Activated naive CD8-positive, alpha-beta T cell treated with anti-CD3 and anti-CD28 coated beads for 36 hours (primary cell): ENCODE results near the gene EIF4G1. TPM values are rescaled to one million over a fixed set of nuclear protein-coding genes. Genes with fewer than 3 reads are reported as not detected.
A peak's percentile ranks its signal among the peaks of the same experiment; 100 is the strongest.

Experiments
- DNase-seq: peaks from one replicate; pipeline ENCODE4 v3.0.0; 2021
- H3K27ac Mint-ChIP-seq: one replicate; pipeline ENCODE4 v1.8.0; 2022; ENCODE audit warnings: mild to moderate bottlenecking, moderate library complexity, mixed read lengths
- H3K27me3 Mint-ChIP-seq: one replicate; pipeline ENCODE4 v1.8.0; 2022; ENCODE audit warnings: mild to moderate bottlenecking, mixed read lengths
- H3K36me3 Mint-ChIP-seq: one replicate; pipeline ENCODE4 v1.8.0; 2021; ENCODE audit warnings: mild to moderate bottlenecking, mixed read lengths
- H3K4me1 Mint-ChIP-seq: one replicate; pipeline ENCODE4 v1.8.0; 2021; ENCODE audit warnings: mixed read lengths
- H3K4me3 Mint-ChIP-seq: one replicate; pipeline ENCODE4 v1.8.0; 2022; ENCODE audit warnings: mild to moderate bottlenecking, moderate library complexity, mixed read lengths
- H3K9me3 Mint-ChIP-seq: one replicate; pipeline ENCODE4 v1.8.0; 2022; ENCODE audit warnings: mixed read lengths
- total RNA-seq, 2 experiments: library from RNA; stranded (reverse); gene quantifications; one replicate each; pipeline ENCODE4 v1.2.3, GENCODE V29; 2021

Gene EIF4G1
- total RNA-seq, 2 experiments from 2014 or later, result 644 to 660 TPM

DNA sequence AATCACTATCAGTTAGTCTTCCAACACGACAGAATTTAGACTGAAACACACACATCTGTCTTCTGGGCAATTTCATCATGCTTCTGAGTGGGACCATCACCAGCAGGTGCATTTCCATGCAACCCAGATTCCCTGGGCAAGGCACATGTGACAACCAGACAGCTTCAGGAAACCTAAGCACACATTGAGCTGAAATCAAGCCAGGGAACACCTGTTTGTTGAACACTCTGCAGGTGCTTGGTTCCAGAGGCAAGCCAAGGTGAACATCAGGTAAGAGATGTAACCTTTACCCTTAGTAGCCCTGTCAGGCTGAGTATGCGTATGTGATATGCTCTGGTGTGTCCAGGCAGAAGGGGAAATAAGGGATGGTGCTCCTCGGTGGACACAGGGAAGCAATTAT is 18.6 kb upstream of the EIF4G1 start:
- H3K4me1 Mint-ChIP-seq, result peaks cover 18% of the 10 kb centered on the region
- H3K9me3 Mint-ChIP-seq, result no peaks in the 10 kb centered on the region
- no peak overlapping the region for H3K27ac Mint-ChIP-seq
- DNase-seq, result no peak
- H3K27me3 Mint-ChIP-seq, result no peaks in the 10 kb centered on the region
- no peak overlapping the region for H3K4me3 Mint-ChIP-seq
- H3K36me3 Mint-ChIP-seq, result peaks cover 8% of the 10 kb centered on the region

DNA sequence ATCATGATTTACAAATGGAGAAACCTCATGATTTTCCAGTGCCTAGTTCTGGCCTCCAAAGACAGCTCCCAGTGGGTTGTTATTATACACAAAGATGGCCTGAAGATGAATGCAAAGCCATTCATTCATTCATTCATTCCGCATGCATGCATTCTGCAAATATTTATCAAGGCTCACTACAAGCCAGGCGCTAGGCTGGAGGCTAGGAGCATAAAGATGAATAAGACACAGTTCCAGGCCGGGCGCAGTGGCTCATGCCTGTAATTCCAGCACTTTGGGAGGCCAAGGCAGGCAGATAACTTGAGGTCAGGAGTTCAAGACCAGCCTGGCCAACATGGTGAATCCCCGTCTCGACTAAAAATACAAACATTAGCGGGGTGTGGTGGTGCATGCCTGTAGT is 17.8 kb upstream of the EIF4G1 start:
- H3K27ac Mint-ChIP-seq, result no peak overlapping the region
- no peaks in the 10 kb centered on the region for H3K9me3 Mint-ChIP-seq
- no peak overlapping the region for H3K4me3 Mint-ChIP-seq
- no peaks in the 10 kb centered on the region for H3K27me3 Mint-ChIP-seq
- no peak for DNase-seq
- peaks cover 14% of the 10 kb centered on the region for H3K36me3 Mint-ChIP-seq
- peaks cover 22% of the 10 kb centered on the region for H3K4me1 Mint-ChIP-seq

- no peaks in the 10 kb centered on the region for H3K9me3 Mint-ChIP-seq
- H3K36me3 Mint-ChIP-seq, result peaks cover 33% of the 10 kb centered on the region
- H3K27me3 Mint-ChIP-seq, result no peaks in the 10 kb centered on the region
- peaks cover 37% of the 10 kb centered on the region for H3K4me1 Mint-ChIP-seq
- DNase-seq, result peak; percentile 98
- H3K27ac Mint-ChIP-seq, result peak within 1 kb of the TSS; percentile 82
- peak within 1 kb of the TSS; percentile 92 for H3K4me3 Mint-ChIP-seq
Measured at GRCh38 chr3:184298759-184299487, 15.5 kb upstream of the EIF4G1 start, which contains the start of gene PSMD2. PSMD2 (plus strand) TSS chr3:184299241; CDS start chr3:184299267, 26 bp downstream.

DNA sequence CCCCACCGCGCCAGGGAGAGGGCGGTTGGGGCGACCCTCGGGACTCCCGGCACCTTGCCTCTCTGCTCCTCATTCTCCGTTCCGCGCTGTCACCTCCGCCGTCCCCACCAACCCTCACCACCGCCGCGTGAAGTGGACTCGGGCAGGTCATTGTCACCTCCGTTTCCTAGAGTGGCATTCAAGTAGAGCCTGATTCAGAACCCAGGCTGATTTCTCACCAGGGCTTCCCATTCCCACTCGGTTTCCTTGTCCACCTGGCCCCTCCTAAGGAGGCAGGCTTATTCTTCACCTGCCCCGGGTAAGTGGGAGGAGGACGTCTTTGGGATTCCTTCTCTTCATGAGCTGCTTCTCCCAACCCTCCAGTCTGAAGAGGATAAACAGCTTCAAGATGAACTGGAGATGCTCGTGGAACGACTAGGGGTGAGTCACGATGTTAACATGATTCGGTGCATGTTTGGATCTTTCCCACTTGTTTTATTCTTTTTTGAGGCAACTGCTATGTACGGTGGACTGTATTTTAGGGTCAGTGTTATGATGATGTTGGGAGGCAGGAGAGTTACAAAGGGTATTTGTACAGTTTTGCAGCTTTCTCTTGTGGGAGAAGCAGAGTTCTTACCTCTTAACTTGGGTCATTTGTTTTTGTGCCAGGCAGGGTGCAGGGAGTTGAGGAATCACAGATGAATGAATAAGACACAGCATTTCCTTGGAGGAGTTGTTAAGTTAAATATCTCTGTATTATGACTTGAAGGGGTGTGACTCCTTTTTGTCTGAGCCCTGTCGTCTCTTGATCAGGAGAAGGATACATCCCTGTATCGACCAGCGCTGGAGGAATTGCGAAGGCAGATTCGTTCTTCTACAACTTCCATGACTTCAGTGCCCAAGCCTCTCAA is 14.7 kb upstream of the EIF4G1 start:
- peak overlapping the region; percentile 82 for H3K27ac Mint-ChIP-seq

GRCh38 chr3:184300378-184300720 is 14.1 kb upstream of the EIF4G1 start:
- Mint-ChIP-seq H3K27me3 (no peaks in the 10 kb centered on the region), H3K36me3 (peaks cover 36% of the 10 kb centered on the region), H3K27ac (peak overlapping the region; percentile 29)

More for the DNA sequence above, 14.7 kb upstream of the EIF4G1 start:
- H3K4me3 Mint-ChIP-seq, result peak overlapping the region; percentile 92
- H3K36me3 Mint-ChIP-seq, result peaks cover 36% of the 10 kb centered on the region
- H3K9me3 Mint-ChIP-seq, result no peaks in the 10 kb centered on the region
- no peaks in the 10 kb centered on the region for H3K27me3 Mint-ChIP-seq
- DNase-seq, result no peak
- H3K4me1 Mint-ChIP-seq, result peaks cover 39% of the 10 kb centered on the region

DNA sequence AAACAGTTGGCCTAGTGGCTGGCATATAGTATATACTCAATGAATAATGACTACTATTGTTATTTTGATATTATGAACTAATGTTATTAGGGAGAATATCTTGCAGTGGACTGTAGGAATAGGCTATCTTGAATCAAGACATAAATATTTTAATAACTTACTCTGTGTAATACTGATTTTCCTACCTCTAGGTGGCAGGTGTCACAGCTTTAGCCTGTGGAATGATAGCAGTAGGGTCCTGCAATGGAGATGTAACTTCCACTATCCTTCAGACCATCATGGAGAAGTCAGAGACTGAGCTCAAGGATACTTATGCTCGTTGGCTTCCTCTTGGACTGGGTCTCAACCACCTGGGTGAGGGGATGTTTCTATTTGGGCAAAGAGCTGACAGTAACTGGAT is 8.8 kb upstream of the EIF4G1 start:
- H3K4me1 Mint-ChIP-seq, result peaks cover 32% of the 10 kb centered on the region
- no peak overlapping the region for H3K4me3 Mint-ChIP-seq
- H3K9me3 Mint-ChIP-seq, result no peaks in the 10 kb centered on the region
- H3K27me3 Mint-ChIP-seq, result no peaks in the 10 kb centered on the region
- DNase-seq, result no peak
- peak overlapping the region; percentile 69 for H3K27ac Mint-ChIP-seq
- peaks cover 55% of the 10 kb centered on the region for H3K36me3 Mint-ChIP-seq

More at GRCh38 chr3:184300378-184300720, 14.1 kb upstream of the EIF4G1 start:
- Mint-ChIP-seq H3K9me3 (no peaks in the 10 kb centered on the region), H3K4me3 (peak overlapping the region; percentile 92), H3K4me1 (peaks cover 39% of the 10 kb centered on the region)
- no peak for DNase-seq

DNA sequence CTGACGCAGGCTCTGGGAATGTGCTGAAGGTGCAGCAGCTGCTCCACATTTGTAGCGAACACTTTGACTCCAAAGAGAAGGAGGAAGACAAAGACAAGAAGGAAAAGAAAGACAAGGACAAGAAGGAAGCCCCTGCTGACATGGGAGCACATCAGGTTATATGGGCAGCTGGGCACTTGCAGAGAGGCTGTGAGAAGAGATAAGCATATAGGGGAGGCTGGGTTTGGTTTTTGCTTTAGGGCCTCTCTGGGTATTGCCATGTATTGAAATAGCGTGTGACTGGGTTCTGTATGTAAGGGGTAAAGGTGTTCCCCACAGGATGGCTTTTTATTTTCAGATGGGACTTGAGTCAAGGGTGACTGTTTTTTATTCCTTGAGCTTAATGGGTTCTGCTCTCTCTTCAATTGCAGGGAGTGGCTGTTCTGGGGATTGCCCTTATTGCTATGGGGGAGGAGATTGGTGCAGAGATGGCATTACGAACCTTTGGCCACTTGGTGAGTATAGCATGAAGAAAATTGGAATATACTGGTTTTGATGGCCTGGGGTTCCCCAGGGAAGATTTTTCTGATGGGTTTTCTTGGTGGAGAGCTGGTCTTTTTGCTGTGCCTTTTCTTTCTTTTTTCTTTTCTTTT is 7.9 kb upstream of the EIF4G1 start:
- H3K27ac Mint-ChIP-seq, result no peak overlapping the region
- H3K4me3 Mint-ChIP-seq, result no peak overlapping the region
- no peaks in the 10 kb centered on the region for H3K9me3 Mint-ChIP-seq
- peaks cover 49% of the 10 kb centered on the region for H3K36me3 Mint-ChIP-seq
- DNase-seq, result no peak
- no peaks in the 10 kb centered on the region for H3K27me3 Mint-ChIP-seq
- H3K4me1 Mint-ChIP-seq, result peaks cover 28% of the 10 kb centered on the region

- Mint-ChIP-seq H3K9me3 (no peaks in the 10 kb centered on the region), H3K36me3 (peaks cover 38% of the 10 kb centered on the region), H3K4me3 (no peak overlapping the region), H3K27me3 (no peaks in the 10 kb centered on the region), H3K4me1 (peaks cover 18% of the 10 kb centered on the region), H3K27ac (peak overlapping the region; percentile 49)
- DNase-seq, result no peak
Measured at GRCh38 chr3:184307915-184308314, 6.5 kb upstream of the EIF4G1 start.

DNA sequence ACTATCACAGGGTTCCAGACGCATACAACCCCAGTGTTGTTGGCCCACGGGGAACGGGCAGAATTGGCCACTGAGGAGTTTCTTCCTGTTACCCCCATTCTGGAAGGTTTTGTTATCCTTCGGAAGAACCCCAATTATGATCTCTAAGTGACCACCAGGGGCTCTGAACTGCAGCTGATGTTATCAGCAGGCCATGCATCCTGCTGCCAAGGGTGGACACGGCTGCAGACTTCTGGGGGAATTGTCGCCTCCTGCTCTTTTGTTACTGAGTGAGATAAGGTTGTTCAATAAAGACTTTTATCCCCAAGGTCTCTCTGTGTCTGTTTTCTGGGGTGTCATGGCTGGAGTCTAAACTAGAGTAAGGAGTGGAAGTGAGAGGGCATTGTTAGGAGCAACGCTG is 5.7 kb upstream of the EIF4G1 start:
- Mint-ChIP-seq H3K27ac (peak overlapping the region; percentile 49), H3K27me3 (no peaks in the 10 kb centered on the region), H3K4me3 (no peak overlapping the region), H3K36me3 (peaks cover 30% of the 10 kb centered on the region), H3K9me3 (no peaks in the 10 kb centered on the region), H3K4me1 (peaks cover 12% of the 10 kb centered on the region)
- DNase-seq, result no peak

GRCh38 chr3:184311633-184312032 is 2.8 kb upstream of the EIF4G1 start:
- H3K4me3 Mint-ChIP-seq, result no peak overlapping the region
- no peaks in the 10 kb centered on the region for H3K9me3 Mint-ChIP-seq
- H3K27me3 Mint-ChIP-seq, result no peaks in the 10 kb centered on the region

GRCh38 chr3:184314700-184315542 is 515 bp downstream of the EIF4G1 start:
- H3K27me3 Mint-ChIP-seq, result no peaks in the 10 kb centered on the region
- H3K27ac Mint-ChIP-seq, result peak overlapping the region; percentile 88
- H3K9me3 Mint-ChIP-seq, result no peaks in the 10 kb centered on the region
- H3K4me3 Mint-ChIP-seq, result peak overlapping the region; percentile 83
- peak; percentile 67 for DNase-seq
- peaks cover 34% of the 10 kb centered on the region for H3K36me3 Mint-ChIP-seq
- H3K4me1 Mint-ChIP-seq, result peaks cover 36% of the 10 kb centered on the region

More at GRCh38 chr3:184311633-184312032, 2.8 kb upstream of the EIF4G1 start:
- Mint-ChIP-seq H3K4me1 (peaks cover 20% of the 10 kb centered on the region), H3K36me3 (peaks cover 27% of the 10 kb centered on the region), H3K27ac (no peak overlapping the region)
- DNase-seq, result no peak

GRCh38 chr3:184315543-184315867 is 1.1 kb downstream of the EIF4G1 start:
- no peaks in the 10 kb centered on the region for H3K9me3 Mint-ChIP-seq
- peak overlapping the region; percentile 52 for H3K27ac Mint-ChIP-seq
- no peak for DNase-seq

DNA sequence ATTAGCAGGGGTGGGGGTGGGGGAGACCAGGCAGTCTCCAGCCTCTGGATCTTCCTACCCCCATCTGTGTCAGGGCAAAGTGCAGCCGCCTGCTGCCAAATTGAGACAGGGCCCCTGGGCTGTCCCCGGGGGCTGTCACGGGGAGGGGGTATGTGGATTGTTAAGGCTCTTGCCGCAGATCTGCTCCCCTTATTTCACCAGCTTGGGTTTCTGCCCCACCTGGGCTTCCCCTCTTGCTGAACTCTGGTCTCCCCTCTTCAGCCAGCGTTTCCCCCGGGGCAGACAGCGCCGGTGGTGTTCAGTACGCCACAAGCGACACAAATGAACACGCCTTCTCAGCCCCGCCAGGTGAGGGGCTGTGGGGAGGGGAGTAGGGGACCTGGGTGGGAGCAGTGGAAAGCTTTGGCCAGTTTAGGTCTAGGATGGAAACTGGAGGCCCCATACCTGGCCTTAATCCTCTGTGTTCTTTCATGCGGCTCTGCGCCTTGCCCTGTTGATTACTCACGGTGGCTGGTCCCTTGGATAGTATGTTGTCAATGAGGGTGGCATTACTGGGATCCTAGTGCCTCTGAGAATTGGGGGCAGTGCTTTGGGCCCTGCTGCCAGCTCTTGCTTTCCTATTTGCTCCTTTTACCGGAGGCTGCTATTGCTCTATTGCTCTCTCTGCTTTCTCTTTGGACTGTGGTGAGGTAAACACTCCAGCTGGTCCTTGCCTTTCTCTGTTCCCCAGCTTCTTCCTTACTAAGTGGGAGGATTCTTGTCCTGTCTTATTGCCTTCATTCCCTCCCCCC is 1.7 kb downstream of the EIF4G1 start:
- H3K4me1 Mint-ChIP-seq, result peaks cover 36% of the 10 kb centered on the region
- H3K4me3 Mint-ChIP-seq, result peak overlapping the region; percentile 83
- no peaks in the 10 kb centered on the region for H3K27me3 Mint-ChIP-seq
- H3K9me3 Mint-ChIP-seq, result no peaks in the 10 kb centered on the region
- no peak for DNase-seq
- peak overlapping the region; percentile 52 for H3K27ac Mint-ChIP-seq
- H3K36me3 Mint-ChIP-seq, result peaks cover 38% of the 10 kb centered on the region

More at GRCh38 chr3:184315543-184315867, 1.1 kb downstream of the EIF4G1 start:
- Mint-ChIP-seq H3K27me3 (no peaks in the 10 kb centered on the region), H3K4me1 (peaks cover 36% of the 10 kb centered on the region), H3K4me3 (peak overlapping the region; percentile 83), H3K36me3 (peaks cover 34% of the 10 kb centered on the region)

DNA sequence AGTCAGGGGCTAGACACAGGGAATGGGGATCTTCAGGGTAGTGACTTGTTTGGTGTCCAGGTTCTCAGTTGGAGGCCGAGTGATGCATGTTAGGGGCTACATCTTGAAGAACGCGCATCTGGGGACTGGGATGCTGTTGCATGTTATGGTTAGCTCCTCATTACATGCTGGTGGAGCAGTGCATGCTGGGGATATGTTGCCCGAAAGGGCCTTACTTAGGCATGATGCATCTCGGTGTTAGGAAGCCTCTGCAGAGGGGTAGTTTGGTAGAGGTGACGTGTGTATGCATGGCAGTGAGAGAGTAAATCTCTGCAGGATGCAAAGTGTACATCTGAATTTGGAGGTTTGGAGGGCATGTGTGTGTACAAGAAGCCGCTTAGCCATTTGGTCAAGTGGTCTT is 2.4 kb downstream of the EIF4G1 start:
- Mint-ChIP-seq H3K4me3 (peak overlapping the region; percentile 83), H3K27ac (peak overlapping the region; percentile 52), H3K9me3 (no peaks in the 10 kb centered on the region), H3K36me3 (peaks cover 45% of the 10 kb centered on the region), H3K27me3 (no peaks in the 10 kb centered on the region), H3K4me1 (peaks cover 36% of the 10 kb centered on the region)
- DNase-seq, result no peak
